GM23248 (cell line): ENCODE results near the gene SRR.

Experiments used
- EZH2 ChIP-seq: fragments of 200-600 bp; sonication (generic); IDR thresholded peaks from 2 replicates; pipeline ENCODE4 v1.6.1; 2018; ENCODE audit warnings: antibody characterized with exemption, mild to moderate bottlenecking; ENCODE audit not compliant: insufficient read depth, poor library complexity, severe bottlenecking
- EZH2phosphoT487 ChIP-seq: fragments of 200-600 bp; sonication (generic); IDR thresholded peaks from 2 replicates; pipeline ENCODE4 v1.6.1; 2018; ENCODE audit warnings: antibody characterized with exemption, moderate library complexity, mild to moderate bottlenecking, low read depth; ENCODE audit not compliant: insufficient read depth

GRCh38 chr17:2312736-2313135 is 9.0 kb downstream of the SRR start:
- TF ChIP-seq EZH2 (no peak), EZH2phosphoT487 (no peak)
